SK-N-SH treated with all-trans-retinoic acid at 6 μM for 48 hours (cell line): Measurements from ENCODE around the gene UNC93B1.

ENCODE experiments used
- ATAC-seq: fragments of 200-7000 bp; cut with Tn5 transposase; 3 replicates; pipeline ENCODE4 v1.9.1; 2020; ENCODE audit warnings: mild to moderate bottlenecking, moderate library complexity
- BACH2 ChIP-seq: fragments of 250-450 bp; sonication (Bioruptor Pico); IDR thresholded peaks from 2 replicates; pipeline ENCODE4 v1.9.0; 2021; ENCODE audit warnings: mild to moderate bottlenecking, borderline replicate concordance
- CSDC2 ChIP-seq: fragments of 250-450 bp; sonication (Bioruptor Pico); IDR thresholded peaks from 2 replicates; pipeline ENCODE4 v1.5.0; 2020; ENCODE audit warnings: mild to moderate bottlenecking, moderate library complexity
- GLIS3 ChIP-seq: fragments of 250-450 bp; sonication (Bioruptor Pico); IDR thresholded peaks from 2 replicates; pipeline ENCODE4 v1.5.0; 2020; ENCODE audit warnings: mild to moderate bottlenecking, moderate library complexity
- ISL1 ChIP-seq: fragments of 250-450 bp; sonication (Bioruptor Pico); IDR thresholded peaks from 2 replicates; pipeline ENCODE4 v2.1.2; 2022; ENCODE audit warnings: mild to moderate bottlenecking, moderate library complexity
- OSR1 ChIP-seq: fragments of 250-450 bp; sonication (Bioruptor Pico); IDR thresholded peaks from 2 replicates; pipeline ENCODE4 v1.8.0; 2022; ENCODE audit warnings: moderate library complexity, mild to moderate bottlenecking, inconsistent platforms
- PPARA ChIP-seq: fragments of 250-450 bp; sonication (Bioruptor Pico); IDR thresholded peaks from 2 replicates; pipeline ENCODE4 v1.5.0; 2020; ENCODE audit warnings: mild to moderate bottlenecking, borderline replicate concordance
- RARB ChIP-seq: fragments of 250-450 bp; sonication (Bioruptor Pico); IDR thresholded peaks from 2 replicates; pipeline ENCODE4 v1.8.0; 2021; ENCODE audit warnings: mild to moderate bottlenecking, moderate library complexity
- SNAI2 ChIP-seq: fragments of 250-450 bp; sonication (Bioruptor Pico); IDR thresholded peaks from 2 replicates; pipeline ENCODE4 v1.5.0; 2020; ENCODE audit warnings: mild to moderate bottlenecking, moderate library complexity
- TCF4 ChIP-seq: fragments of 250-450 bp; sonication (Bioruptor Pico); IDR thresholded peaks from 2 replicates; pipeline ENCODE4 v1.8.0; 2021; ENCODE audit warnings: mild to moderate bottlenecking, moderate library complexity, borderline replicate concordance
- TOX ChIP-seq: fragments of 250-450 bp; sonication (Bioruptor Pico); IDR thresholded peaks from 2 replicates; pipeline ENCODE4 v1.8.0; 2021; ENCODE audit warnings: mild to moderate bottlenecking, moderate library complexity, borderline replicate concordance
- ZC3H10 ChIP-seq: fragments of 250-450 bp; sonication (Bioruptor Pico); IDR thresholded peaks from 2 replicates; pipeline ENCODE4 v1.5.1; 2021; ENCODE audit warnings: mild to moderate bottlenecking, moderate library complexity
- ZFP3 ChIP-seq: fragments of 250-450 bp; sonication (Bioruptor Pico); IDR thresholded peaks from 2 replicates; pipeline ENCODE4 v1.5.0; 2020; ENCODE audit warnings: mild to moderate bottlenecking, moderate library complexity
- ZFP30 ChIP-seq: fragments of 450-650 bp; formaldehyde crosslinking; IDR thresholded peaks from 2 replicates; pipeline ENCODE4 v1.5.0; 2022; ENCODE audit warnings: mild to moderate bottlenecking, moderate library complexity
- ZNF565 ChIP-seq: fragments of 450-650 bp; formaldehyde crosslinking; conservative IDR thresholded peaks from 2 replicates; pipeline ENCODE4 v1.5.0; 2020; ENCODE audit warnings: low read depth, mild to moderate bottlenecking, moderate library complexity
- ZNF70 ChIP-seq: fragments of 450-650 bp; formaldehyde crosslinking; IDR thresholded peaks from 2 replicates; pipeline ENCODE4 v1.5.0; 2020; ENCODE audit warnings: mild to moderate bottlenecking, moderate library complexity
- ZNF8 ChIP-seq: fragments of 450-650 bp; formaldehyde crosslinking; IDR thresholded peaks from 2 replicates; pipeline ENCODE4 v1.5.0; 2020; ENCODE audit warnings: mild to moderate bottlenecking, moderate library complexity
- TF ChIP-seq, protein P1 (sequence below): fragments of 250-450 bp; sonication (Bioruptor Pico); IDR thresholded peaks from 2 replicates; pipeline ENCODE4 v1.5.1; 2020; ENCODE audit warnings: low read depth, mild to moderate bottlenecking, moderate library complexity
- TF ChIP-seq, protein P2 (sequence below): fragments of 250-450 bp; sonication (Bioruptor Pico); IDR thresholded peaks from 2 replicates; pipeline ENCODE4 v1.5.0; 2020; ENCODE audit warnings: mild to moderate bottlenecking, moderate library complexity
- TF ChIP-seq, protein P3 (sequence below): fragments of 250-450 bp; sonication (Bioruptor Pico); IDR thresholded peaks from 2 replicates; pipeline ENCODE4 v1.8.0; 2020; ENCODE audit warnings: mild to moderate bottlenecking, moderate library complexity, borderline replicate concordance

UNC93B1 gene, protein sequence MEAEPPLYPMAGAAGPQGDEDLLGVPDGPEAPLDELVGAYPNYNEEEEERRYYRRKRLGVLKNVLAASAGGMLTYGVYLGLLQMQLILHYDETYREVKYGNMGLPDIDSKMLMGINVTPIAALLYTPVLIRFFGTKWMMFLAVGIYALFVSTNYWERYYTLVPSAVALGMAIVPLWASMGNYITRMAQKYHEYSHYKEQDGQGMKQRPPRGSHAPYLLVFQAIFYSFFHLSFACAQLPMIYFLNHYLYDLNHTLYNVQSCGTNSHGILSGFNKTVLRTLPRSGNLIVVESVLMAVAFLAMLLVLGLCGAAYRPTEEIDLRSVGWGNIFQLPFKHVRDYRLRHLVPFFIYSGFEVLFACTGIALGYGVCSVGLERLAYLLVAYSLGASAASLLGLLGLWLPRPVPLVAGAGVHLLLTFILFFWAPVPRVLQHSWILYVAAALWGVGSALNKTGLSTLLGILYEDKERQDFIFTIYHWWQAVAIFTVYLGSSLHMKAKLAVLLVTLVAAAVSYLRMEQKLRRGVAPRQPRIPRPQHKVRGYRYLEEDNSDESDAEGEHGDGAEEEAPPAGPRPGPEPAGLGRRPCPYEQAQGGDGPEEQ

DNA sequence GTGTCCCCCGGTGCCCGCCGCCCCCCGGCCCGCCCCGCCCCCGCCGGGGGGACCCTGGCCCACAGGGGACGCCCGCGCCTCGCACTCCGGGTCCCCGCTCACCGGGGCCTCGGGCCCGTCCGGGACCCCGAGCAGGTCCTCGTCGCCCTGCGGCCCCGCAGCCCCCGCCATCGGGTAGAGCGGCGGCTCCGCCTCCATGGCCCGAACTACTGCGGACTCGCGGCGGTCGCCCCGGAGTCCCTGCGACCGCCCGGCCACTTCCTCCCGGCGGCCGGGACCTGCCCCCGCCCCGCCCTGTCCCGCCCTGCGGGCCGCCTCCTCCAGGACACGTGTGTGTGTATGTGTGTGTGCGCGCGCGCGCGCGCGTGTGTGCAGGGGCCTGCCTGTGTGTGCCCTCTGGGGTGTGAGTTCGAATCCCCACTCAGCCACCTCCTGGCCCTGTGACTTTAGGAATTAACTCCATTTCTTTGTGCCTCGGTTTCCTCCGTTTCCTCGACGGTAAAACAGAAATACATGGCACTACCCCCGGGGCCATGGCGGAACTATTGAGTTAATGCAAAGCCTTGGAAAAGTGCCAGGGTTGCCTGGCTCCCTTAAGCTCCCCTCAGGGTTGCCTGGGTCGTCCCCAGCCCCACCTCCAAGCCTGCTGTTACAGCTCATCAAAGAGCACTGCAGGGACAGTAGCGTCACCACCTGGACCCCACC is at the start of gene UNC93B1:
Gene UNC93B1 (minus strand): TSS at position 252 of the 705 bp plus-strand sequence. CDS start 54 bp downstream, at position 198.
- TF ChIP-seq ZFP30 (CRISPR knock-in tag) (no peak), RARB (no peak), ZNF70 (no peak), PPARA (no peak), TCF4 (CRISPR knock-in tag) (no peak), ZFP3 (CRISPR knock-in tag) (no peak), OSR1 (CRISPR knock-in tag) (no peak), BACH2 (CRISPR knock-in tag) (no peak), ZNF565 (CRISPR knock-in tag) (no peak), SNAI2 (CRISPR knock-in tag) (no peak)
- TF ChIP-seq, protein P1, sequence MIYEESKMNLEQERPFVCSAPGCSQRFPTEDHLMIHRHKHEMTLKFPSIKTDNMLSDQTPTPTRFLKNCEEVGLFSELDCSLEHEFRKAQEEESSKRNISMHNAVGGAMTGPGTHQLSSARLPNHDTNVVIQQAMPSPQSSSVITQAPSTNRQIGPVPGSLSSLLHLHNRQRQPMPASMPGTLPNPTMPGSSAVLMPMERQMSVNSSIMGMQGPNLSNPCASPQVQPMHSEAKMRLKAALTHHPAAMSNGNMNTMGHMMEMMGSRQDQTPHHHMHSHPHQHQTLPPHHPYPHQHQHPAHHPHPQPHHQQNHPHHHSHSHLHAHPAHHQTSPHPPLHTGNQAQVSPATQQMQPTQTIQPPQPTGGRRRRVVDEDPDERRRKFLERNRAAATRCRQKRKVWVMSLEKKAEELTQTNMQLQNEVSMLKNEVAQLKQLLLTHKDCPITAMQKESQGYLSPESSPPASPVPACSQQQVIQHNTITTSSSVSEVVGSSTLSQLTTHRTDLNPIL (CRISPR knock-in tag): no peak
- TF ChIP-seq, protein P2, sequence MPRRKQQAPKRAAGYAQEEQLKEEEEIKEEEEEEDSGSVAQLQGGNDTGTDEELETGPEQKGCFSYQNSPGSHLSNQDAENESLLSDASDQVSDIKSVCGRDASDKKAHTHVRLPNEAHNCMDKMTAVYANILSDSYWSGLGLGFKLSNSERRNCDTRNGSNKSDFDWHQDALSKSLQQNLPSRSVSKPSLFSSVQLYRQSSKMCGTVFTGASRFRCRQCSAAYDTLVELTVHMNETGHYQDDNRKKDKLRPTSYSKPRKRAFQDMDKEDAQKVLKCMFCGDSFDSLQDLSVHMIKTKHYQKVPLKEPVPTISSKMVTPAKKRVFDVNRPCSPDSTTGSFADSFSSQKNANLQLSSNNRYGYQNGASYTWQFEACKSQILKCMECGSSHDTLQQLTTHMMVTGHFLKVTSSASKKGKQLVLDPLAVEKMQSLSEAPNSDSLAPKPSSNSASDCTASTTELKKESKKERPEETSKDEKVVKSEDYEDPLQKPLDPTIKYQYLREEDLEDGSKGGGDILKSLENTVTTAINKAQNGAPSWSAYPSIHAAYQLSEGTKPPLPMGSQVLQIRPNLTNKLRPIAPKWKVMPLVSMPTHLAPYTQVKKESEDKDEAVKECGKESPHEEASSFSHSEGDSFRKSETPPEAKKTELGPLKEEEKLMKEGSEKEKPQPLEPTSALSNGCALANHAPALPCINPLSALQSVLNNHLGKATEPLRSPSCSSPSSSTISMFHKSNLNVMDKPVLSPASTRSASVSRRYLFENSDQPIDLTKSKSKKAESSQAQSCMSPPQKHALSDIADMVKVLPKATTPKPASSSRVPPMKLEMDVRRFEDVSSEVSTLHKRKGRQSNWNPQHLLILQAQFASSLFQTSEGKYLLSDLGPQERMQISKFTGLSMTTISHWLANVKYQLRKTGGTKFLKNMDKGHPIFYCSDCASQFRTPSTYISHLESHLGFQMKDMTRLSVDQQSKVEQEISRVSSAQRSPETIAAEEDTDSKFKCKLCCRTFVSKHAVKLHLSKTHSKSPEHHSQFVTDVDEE (CRISPR knock-in tag): no peak
- ATAC-seq: peak; percentile 94

DNA sequence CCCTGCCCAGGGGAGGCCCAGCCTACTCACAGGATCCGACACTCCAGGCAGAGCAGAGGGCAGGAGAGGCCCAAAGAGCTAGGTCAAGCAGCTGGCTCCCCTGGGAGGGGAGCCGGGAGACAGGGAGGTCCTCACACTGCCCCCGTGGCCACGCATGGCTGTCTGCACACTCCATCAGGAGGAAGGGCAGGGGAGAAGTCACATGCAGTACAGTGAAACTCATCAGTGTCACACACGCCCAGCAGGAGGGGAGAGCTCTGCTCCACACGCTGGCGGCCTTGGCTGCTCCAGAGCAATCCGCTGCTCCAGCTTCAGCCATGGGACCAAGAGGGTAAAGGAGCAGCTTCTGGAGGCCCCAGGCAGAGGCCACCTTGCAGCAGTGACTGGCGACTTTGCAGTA is 49.2 kb upstream of the UNC93B1 start:
- TF ChIP-seq TOX (CRISPR knock-in tag) (no peak), ZFP30 (CRISPR knock-in tag) (no peak), ZC3H10 (CRISPR knock-in tag) (no peak)
- no peak for ATAC-seq

DNA sequence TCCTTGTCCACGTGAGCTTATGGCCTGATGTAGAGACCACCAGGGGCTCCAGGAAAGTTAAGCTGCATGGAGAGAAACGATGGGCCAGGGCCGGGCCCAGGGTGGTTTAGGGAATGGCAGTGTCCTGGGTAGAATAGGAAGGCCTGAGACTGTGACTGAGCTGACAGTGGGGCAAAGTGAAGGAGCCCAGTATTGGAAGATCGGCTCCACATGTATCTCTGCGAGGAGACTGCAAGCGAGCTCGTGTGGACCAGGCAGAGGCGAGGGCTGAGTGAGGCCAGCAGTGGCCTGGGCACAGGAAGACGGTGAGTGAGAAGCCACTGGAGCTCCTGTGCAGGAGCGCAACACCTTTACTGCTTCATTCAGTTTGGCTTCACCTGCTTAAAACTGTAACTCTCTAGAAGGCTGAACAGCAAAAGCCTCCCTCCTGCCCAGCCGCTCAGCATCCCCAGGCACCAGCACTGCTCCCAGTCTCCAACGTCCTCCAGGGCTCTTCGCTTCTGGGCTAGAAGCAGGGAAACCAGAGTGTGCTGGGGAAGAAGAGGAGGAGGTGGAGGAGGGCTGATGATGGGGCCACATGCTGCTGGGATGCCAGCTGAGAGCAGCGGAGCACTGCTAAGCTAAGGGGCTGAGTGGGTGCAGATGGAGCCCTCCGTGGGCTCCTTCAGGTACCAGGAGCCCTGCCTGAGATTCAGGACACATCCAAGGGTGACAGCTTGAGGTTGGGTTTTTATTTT is 48.4 kb upstream of the UNC93B1 start:
- ATAC-seq: no peak
- TF ChIP-seq ZNF565 (CRISPR knock-in tag) (no peak), CSDC2 (CRISPR knock-in tag) (no peak), RARB (no peak), TCF4 (CRISPR knock-in tag) (no peak), ISL1 (CRISPR knock-in tag) (no peak), SNAI2 (CRISPR knock-in tag) (no peak), GLIS3 (CRISPR knock-in tag) (no peak), ZNF8 (CRISPR knock-in tag) (no peak)
- TF ChIP-seq, protein P3, sequence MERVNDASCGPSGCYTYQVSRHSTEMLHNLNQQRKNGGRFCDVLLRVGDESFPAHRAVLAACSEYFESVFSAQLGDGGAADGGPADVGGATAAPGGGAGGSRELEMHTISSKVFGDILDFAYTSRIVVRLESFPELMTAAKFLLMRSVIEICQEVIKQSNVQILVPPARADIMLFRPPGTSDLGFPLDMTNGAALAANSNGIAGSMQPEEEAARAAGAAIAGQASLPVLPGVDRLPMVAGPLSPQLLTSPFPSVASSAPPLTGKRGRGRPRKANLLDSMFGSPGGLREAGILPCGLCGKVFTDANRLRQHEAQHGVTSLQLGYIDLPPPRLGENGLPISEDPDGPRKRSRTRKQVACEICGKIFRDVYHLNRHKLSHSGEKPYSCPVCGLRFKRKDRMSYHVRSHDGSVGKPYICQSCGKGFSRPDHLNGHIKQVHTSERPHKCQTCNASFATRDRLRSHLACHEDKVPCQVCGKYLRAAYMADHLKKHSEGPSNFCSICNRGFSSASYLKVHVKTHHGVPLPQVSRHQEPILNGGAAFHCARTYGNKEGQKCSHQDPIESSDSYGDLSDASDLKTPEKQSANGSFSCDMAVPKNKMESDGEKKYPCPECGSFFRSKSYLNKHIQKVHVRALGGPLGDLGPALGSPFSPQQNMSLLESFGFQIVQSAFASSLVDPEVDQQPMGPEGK (CRISPR knock-in tag): no peak
